WTC11 (cell line): Measurements from ENCODE around the gene AHSP. TPM values are rescaled to one million over a fixed set of nuclear protein-coding genes. Genes with fewer than 3 reads are reported as not detected.

ENCODE experiments used
- ATAC-seq: fragments of 200-7000 bp; cut with Tn5 transposase; 2 replicates; pipeline ENCODE4 v1.10.0; 2021; ENCODE audit warnings: mild to moderate bottlenecking, moderate library complexity
- CTCF ChIA-PET: fragments of 300-600 bp; sonication (Branson Sonifier 250); formaldehyde crosslinking; loops from one replicate; lab custom pipeline; 2021; ENCODE audit warnings: antibody characterized with exemption; lab: Charles Lee
- POLR2A ChIA-PET: fragments of 350-600 bp; sonication (Branson Sonifier 250); formaldehyde crosslinking; loops from one replicate; lab custom pipeline; 2021; ENCODE audit warnings: antibody characterized with exemption; lab: Charles Lee
- DNase-seq: peaks from one replicate; pipeline ENCODE4 v3.0.0; 2021; ENCODE audit warnings: low spot score
- H3K27ac Mint-ChIP-seq: 2 replicates; pipeline ENCODE4 v1.8.0; 2021; ENCODE audit warnings: mixed read lengths
- H3K27me3 Mint-ChIP-seq: 2 replicates; pipeline ENCODE4 v1.8.0; 2021; ENCODE audit warnings: low read depth, mild to moderate bottlenecking, moderate library complexity, mixed read lengths
- H3K36me3 Mint-ChIP-seq: 2 replicates; pipeline ENCODE4 v1.8.0; 2021; ENCODE audit warnings: mixed read lengths
- H3K4me1 Mint-ChIP-seq: 2 replicates; pipeline ENCODE4 v1.8.0; 2022; ENCODE audit warnings: mixed read lengths
- H3K4me3 Mint-ChIP-seq: 2 replicates; pipeline ENCODE4 v1.8.0; 2021; ENCODE audit warnings: mild to moderate bottlenecking, moderate library complexity, mixed read lengths
- H3K9me3 Mint-ChIP-seq: 2 replicates; pipeline ENCODE4 v1.8.0; 2021; ENCODE audit warnings: mixed read lengths
- GTF2I ChIP-seq: fragments of 250-450 bp; sonication (Bioruptor Pico); conservative IDR thresholded peaks from 2 replicates; pipeline ENCODE4 v1.4.0; 2021; ENCODE audit warnings: mild to moderate bottlenecking
- MYBL2 ChIP-seq: sonication (generic); formaldehyde crosslinking; IDR thresholded peaks from 2 replicates; pipeline ENCODE4 v1.8.1; 2023; ENCODE audit warnings: mild to moderate bottlenecking, moderate library complexity, missing genetic modification reagents
- NFATC4 ChIP-seq: fragments of 250-450 bp; sonication (Bioruptor Pico); IDR thresholded peaks from 2 replicates; pipeline ENCODE4 v1.9.0; 2021; ENCODE audit warnings: mild to moderate bottlenecking
- NR3C1 ChIP-seq: sonication (generic); formaldehyde crosslinking; conservative IDR thresholded peaks from 2 replicates; pipeline ENCODE4 v1.8.1; 2023; ENCODE audit warnings: low read depth, mild to moderate bottlenecking, missing genetic modification reagents
- RELA ChIP-seq: sonication (generic); formaldehyde crosslinking; IDR thresholded peaks from 2 replicates; pipeline ENCODE4 v1.8.1; 2022; ENCODE audit warnings: missing genetic modification reagents, mild to moderate bottlenecking, borderline replicate concordance
- SMAD3 ChIP-seq: sonication (generic); formaldehyde crosslinking; IDR thresholded peaks from 2 replicates; pipeline ENCODE4 v1.8.0; 2022; ENCODE audit warnings: missing genetic modification reagents, mild to moderate bottlenecking, borderline replicate concordance
- SP1 ChIP-seq: sonication (generic); formaldehyde crosslinking; conservative IDR thresholded peaks from 2 replicates; pipeline ENCODE4 v1.8.1; 2022; ENCODE audit warnings: missing genetic modification reagents
- TEAD1 ChIP-seq: sonication (generic); formaldehyde crosslinking; IDR thresholded peaks from 2 replicates; pipeline ENCODE4 v1.8.0; 2022; ENCODE audit warnings: mild to moderate bottlenecking, missing genetic modification reagents
- total RNA-seq: library from RNA; stranded (reverse); gene quantifications from 3 replicates; pipeline ENCODE4 v1.2.3, GENCODE V29; 2021
- TF ChIP-seq, protein P1 (sequence below): sonication (generic); formaldehyde crosslinking; IDR thresholded peaks from 2 replicates; pipeline ENCODE4 v1.8.1; 2022; ENCODE audit warnings: mild to moderate bottlenecking, moderate library complexity, missing genetic modification reagents
- TF ChIP-seq, protein P2 (sequence below): sonication (generic); formaldehyde crosslinking; IDR thresholded peaks from 2 replicates; pipeline ENCODE4 v1.8.0; 2022; ENCODE audit warnings: mild to moderate bottlenecking, missing genetic modification reagents
- TF ChIP-seq, protein P3 (sequence below): sonication (generic); formaldehyde crosslinking; IDR thresholded peaks from 2 replicates; pipeline ENCODE4 v1.8.0; 2022; ENCODE audit warnings: mild to moderate bottlenecking, missing genetic modification reagents
- TF ChIP-seq, protein P4 (sequence below): sonication (generic); formaldehyde crosslinking; IDR thresholded peaks from 2 replicates; pipeline ENCODE4 v1.8.1; 2022; ENCODE audit warnings: low read depth, mild to moderate bottlenecking, moderate library complexity, missing genetic modification reagents, borderline replicate concordance
- TF ChIP-seq, protein P5 (sequence below): sonication (generic); formaldehyde crosslinking; IDR thresholded peaks from 2 replicates; pipeline ENCODE4 v1.8.0; 2023; ENCODE audit warnings: mild to moderate bottlenecking, missing genetic modification reagents
- TF ChIP-seq, protein P6 (sequence below): sonication (generic); formaldehyde crosslinking; IDR thresholded peaks from 2 replicates; pipeline ENCODE4 v1.8.1; 2023; ENCODE audit warnings: mild to moderate bottlenecking, missing genetic modification reagents
- TF ChIP-seq, protein P7 (sequence below): sonication (generic); formaldehyde crosslinking; conservative IDR thresholded peaks from 2 replicates; pipeline ENCODE4 v1.8.1; 2022; ENCODE audit warnings: mild to moderate bottlenecking, missing genetic modification reagents
- TF ChIP-seq, protein P8 (sequence below): fragments of 250-450 bp; sonication (Bioruptor Pico); conservative IDR thresholded peaks from 2 replicates; pipeline ENCODE4 v1.9.0; 2021; ENCODE audit warnings: mild to moderate bottlenecking
- TF ChIP-seq, protein P9 (sequence below): sonication (generic); formaldehyde crosslinking; IDR thresholded peaks from 2 replicates; pipeline ENCODE4 v1.8.1; 2023; ENCODE audit warnings: mild to moderate bottlenecking, moderate library complexity, missing genetic modification reagents
- TF ChIP-seq, protein P10 (sequence below): sonication (generic); formaldehyde crosslinking; IDR thresholded peaks from 2 replicates; pipeline ENCODE4 v1.8.1; 2022; ENCODE audit warnings: mild to moderate bottlenecking, missing genetic modification reagents, moderate library complexity, borderline replicate concordance
- TF ChIP-seq, protein P11 (sequence below): sonication (generic); formaldehyde crosslinking; IDR thresholded peaks from 2 replicates; pipeline ENCODE4 v1.8.1; 2023; ENCODE audit warnings: mild to moderate bottlenecking, missing genetic modification reagents, moderate library complexity

AHSP gene
- total RNA-seq, 1 experiment from 2014 or later, result 0.81 TPM

DNA sequence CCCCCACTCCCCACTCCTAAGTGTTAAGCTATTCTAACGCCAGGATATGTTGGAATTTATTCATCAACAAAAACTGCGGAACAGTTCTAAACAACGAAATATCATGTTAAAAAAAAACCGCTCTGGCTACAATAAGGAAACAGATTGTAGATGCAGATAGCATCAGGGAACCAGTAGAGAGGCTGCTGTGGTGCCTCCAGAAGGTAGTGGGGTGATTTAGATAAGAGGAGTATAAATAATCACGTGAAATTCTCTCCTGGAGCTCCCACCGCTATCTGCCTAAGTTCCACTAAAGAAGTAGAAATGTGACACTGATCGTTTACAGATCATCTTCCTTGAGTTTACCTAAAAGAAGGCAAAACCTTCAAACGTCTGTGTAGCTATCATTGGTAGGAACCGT is 8.0 kb downstream of the AHSP start:
- ATAC-seq, result no peak

DNA sequence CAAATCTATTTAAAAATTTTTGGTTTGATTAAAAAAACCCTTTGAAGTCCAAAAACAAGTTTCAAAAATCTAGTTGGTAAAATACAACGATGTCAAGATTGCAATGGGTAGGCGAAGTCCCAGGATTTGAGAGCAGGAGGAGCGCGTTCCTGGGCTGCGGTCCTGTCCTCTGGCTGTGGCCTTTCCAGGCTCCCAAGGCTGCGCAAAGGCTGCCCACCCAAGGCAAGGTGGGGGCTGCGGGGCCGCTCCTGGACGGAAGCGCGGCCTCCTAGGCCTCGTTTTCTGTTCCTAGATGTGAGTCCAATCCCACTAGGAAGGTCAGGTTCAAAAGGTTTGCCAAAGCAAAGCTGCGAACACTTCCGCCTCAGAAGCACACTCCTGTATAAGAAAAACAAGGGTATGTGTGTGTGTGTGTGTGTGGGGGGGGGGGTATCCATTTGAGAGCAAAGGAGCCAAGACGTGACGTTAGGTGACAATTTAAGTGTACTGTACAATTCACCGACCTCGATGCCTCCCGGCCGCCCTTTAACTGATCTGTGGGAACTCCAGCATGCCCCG is 9.2 kb downstream of the AHSP start:
- ChIA-PET CTCF (no interaction called here), POLR2A (no interaction called here)
- ATAC-seq (no peak), DNase-seq (no peak)
- Mint-ChIP-seq H3K4me3 (peak overlapping the region; percentile 43), H3K4me1 (no peaks in the 10 kb centered on the region), H3K9me3 (peaks cover 41% of the 10 kb centered on the region), H3K36me3 (peaks cover 23% of the 10 kb centered on the region), H3K27me3 (peaks cover 26% of the 10 kb centered on the region), H3K27ac (no peak overlapping the region)
- no peak for TF ChIP-seq NFATC4 (CRISPR knock-in tag)
- TF ChIP-seq SMAD3 (CRISPR knock-in tag), result no peak
- TF ChIP-seq, protein P1, sequence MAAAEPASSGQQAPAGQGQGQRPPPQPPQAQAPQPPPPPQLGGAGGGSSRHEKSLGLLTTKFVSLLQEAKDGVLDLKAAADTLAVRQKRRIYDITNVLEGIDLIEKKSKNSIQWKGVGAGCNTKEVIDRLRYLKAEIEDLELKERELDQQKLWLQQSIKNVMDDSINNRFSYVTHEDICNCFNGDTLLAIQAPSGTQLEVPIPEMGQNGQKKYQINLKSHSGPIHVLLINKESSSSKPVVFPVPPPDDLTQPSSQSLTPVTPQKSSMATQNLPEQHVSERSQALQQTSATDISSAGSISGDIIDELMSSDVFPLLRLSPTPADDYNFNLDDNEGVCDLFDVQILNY (CRISPR knock-in tag), result no peak
- no peak for TF ChIP-seq MYBL2 (CRISPR knock-in tag)
- TF ChIP-seq, protein P2, sequence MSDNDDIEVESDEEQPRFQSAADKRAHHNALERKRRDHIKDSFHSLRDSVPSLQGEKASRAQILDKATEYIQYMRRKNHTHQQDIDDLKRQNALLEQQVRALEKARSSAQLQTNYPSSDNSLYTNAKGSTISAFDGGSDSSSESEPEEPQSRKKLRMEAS, result no peak
- TF ChIP-seq, protein P3, sequence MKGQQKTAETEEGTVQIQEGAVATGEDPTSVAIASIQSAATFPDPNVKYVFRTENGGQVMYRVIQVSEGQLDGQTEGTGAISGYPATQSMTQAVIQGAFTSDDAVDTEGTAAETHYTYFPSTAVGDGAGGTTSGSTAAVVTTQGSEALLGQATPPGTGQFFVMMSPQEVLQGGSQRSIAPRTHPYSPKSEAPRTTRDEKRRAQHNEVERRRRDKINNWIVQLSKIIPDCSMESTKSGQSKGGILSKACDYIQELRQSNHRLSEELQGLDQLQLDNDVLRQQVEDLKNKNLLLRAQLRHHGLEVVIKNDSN, result no peak
- TF ChIP-seq, protein P4, sequence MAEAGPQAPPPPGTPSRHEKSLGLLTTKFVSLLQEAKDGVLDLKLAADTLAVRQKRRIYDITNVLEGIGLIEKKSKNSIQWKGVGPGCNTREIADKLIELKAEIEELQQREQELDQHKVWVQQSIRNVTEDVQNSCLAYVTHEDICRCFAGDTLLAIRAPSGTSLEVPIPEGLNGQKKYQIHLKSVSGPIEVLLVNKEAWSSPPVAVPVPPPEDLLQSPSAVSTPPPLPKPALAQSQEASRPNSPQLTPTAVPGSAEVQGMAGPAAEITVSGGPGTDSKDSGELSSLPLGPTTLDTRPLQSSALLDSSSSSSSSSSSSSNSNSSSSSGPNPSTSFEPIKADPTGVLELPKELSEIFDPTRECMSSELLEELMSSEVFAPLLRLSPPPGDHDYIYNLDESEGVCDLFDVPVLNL (CRISPR knock-in tag), result no peak
- TF ChIP-seq, protein P5, sequence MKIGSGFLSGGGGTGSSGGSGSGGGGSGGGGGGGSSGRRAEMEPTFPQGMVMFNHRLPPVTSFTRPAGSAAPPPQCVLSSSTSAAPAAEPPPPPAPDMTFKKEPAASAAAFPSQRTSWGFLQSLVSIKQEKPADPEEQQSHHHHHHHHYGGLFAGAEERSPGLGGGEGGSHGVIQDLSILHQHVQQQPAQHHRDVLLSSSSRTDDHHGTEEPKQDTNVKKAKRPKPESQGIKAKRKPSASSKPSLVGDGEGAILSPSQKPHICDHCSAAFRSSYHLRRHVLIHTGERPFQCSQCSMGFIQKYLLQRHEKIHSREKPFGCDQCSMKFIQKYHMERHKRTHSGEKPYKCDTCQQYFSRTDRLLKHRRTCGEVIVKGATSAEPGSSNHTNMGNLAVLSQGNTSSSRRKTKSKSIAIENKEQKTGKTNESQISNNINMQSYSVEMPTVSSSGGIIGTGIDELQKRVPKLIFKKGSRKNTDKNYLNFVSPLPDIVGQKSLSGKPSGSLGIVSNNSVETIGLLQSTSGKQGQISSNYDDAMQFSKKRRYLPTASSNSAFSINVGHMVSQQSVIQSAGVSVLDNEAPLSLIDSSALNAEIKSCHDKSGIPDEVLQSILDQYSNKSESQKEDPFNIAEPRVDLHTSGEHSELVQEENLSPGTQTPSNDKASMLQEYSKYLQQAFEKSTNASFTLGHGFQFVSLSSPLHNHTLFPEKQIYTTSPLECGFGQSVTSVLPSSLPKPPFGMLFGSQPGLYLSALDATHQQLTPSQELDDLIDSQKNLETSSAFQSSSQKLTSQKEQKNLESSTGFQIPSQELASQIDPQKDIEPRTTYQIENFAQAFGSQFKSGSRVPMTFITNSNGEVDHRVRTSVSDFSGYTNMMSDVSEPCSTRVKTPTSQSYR, result no peak

More for the DNA sequence above, 8.0 kb downstream of the AHSP start:
- Mint-ChIP-seq H3K4me1 (no peaks in the 10 kb centered on the region), H3K36me3 (peaks cover 20% of the 10 kb centered on the region), H3K4me3 (no peak overlapping the region), H3K9me3 (peaks cover 30% of the 10 kb centered on the region), H3K27me3 (peaks cover 26% of the 10 kb centered on the region), H3K27ac (no peak overlapping the region)
- TF ChIP-seq, protein P6, sequence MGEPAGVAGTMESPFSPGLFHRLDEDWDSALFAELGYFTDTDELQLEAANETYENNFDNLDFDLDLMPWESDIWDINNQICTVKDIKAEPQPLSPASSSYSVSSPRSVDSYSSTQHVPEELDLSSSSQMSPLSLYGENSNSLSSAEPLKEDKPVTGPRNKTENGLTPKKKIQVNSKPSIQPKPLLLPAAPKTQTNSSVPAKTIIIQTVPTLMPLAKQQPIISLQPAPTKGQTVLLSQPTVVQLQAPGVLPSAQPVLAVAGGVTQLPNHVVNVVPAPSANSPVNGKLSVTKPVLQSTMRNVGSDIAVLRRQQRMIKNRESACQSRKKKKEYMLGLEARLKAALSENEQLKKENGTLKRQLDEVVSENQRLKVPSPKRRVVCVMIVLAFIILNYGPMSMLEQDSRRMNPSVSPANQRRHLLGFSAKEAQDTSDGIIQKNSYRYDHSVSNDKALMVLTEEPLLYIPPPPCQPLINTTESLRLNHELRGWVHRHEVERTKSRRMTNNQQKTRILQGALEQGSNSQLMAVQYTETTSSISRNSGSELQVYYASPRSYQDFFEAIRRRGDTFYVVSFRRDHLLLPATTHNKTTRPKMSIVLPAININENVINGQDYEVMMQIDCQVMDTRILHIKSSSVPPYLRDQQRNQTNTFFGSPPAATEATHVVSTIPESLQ (CRISPR knock-in tag), result no peak
- TF ChIP-seq RELA (CRISPR knock-in tag) (no peak), SP1 (CRISPR knock-in tag) (no peak), TEAD1 (no peak), NR3C1 (no peak), GTF2I (CRISPR knock-in tag) (no peak)
- TF ChIP-seq, protein P7, sequence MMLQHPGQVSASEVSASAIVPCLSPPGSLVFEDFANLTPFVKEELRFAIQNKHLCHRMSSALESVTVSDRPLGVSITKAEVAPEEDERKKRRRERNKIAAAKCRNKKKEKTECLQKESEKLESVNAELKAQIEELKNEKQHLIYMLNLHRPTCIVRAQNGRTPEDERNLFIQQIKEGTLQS, result no peak
- TF ChIP-seq, protein P8, sequence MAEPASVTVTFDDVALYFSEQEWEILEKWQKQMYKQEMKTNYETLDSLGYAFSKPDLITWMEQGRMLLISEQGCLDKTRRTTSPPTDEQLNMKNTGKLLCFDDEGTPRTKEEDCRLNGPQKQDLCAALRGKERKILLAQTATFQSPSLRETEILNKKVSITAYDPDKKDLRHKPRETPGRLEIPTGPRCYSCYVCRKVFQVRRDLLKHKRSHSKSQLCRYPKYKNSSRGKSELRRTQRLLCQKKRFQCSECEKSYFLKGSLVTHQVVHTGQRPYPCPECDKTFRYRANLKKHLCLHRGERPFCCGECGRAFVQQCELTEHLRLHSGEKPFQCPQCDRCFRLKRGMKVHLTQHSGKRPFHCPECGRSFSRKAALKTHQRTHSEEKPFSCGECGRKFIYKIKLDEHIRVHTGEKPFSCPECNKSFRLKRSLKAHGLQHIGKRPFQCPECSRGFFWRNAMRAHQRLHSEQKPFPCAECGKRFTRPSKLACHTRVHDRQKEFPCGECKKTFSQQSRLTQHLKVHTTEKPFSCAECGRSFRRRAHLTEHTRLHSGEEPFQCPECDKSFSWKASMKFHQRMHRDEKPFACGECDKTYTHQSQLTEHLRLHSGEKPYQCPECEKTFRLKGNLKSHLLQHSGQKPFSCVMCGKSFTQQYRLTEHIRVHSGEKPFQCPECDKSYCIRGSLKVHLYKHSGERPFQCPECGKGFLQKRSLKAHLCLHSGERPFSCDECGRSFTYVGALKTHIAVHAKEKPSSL (CRISPR knock-in tag), result no peak
- TF ChIP-seq, protein P9, sequence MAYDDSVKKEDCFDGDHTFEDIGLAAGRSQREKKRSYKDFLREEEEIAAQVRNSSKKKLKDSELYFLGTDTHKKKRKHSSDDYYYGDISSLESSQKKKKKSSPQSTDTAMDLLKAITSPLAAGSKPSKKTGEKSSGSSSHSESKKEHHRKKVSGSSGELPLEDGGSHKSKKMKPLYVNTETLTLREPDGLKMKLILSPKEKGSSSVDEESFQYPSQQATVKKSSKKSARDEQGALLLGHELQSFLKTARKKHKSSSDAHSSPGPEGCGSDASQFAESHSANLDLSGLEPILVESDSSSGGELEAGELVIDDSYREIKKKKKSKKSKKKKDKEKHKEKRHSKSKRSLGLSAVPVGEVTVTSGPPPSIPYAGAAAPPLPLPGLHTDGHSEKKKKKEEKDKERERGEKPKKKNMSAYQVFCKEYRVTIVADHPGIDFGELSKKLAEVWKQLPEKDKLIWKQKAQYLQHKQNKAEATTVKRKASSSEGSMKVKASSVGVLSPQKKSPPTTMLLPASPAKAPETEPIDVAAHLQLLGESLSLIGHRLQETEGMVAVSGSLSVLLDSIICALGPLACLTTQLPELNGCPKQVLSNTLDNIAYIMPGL (CRISPR knock-in tag), result no peak
- TF ChIP-seq, protein P10, sequence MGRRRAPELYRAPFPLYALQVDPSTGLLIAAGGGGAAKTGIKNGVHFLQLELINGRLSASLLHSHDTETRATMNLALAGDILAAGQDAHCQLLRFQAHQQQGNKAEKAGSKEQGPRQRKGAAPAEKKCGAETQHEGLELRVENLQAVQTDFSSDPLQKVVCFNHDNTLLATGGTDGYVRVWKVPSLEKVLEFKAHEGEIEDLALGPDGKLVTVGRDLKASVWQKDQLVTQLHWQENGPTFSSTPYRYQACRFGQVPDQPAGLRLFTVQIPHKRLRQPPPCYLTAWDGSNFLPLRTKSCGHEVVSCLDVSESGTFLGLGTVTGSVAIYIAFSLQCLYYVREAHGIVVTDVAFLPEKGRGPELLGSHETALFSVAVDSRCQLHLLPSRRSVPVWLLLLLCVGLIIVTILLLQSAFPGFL (CRISPR knock-in tag), result no peak
- TF ChIP-seq, protein P11, sequence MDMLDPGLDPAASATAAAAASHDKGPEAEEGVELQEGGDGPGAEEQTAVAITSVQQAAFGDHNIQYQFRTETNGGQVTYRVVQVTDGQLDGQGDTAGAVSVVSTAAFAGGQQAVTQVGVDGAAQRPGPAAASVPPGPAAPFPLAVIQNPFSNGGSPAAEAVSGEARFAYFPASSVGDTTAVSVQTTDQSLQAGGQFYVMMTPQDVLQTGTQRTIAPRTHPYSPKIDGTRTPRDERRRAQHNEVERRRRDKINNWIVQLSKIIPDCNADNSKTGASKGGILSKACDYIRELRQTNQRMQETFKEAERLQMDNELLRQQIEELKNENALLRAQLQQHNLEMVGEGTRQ (CRISPR knock-in tag), result no peak
- CTCF ChIA-PET, result interaction anchor here (0.6 kb wide), 1 partner anchor 160 kb away, joined by 3 read pairs; no protein-coding TSS in a partner anchor
- POLR2A ChIA-PET, result no interaction called here
- no peak for DNase-seq
